Airway epithelial cell (primary cell): ENCODE data around the gene COQ7. TPM values are rescaled to one million over a fixed set of nuclear protein-coding genes. Genes with fewer than 3 reads are reported as not detected.

Experiments used
- total RNA-seq: library from RNA; depleted of rRNA; stranded (reverse); fragments of >200 nt; gene quantifications from 2 replicates; pipeline ENCODE4 v1.2.3, GENCODE V29; 2015

Gene COQ7
- total RNA-seq, result 13.8 and 19.6 TPM in 2 replicates

GRCh38 chr16:19067349-19068236, at the start of gene COQ7:
TSS of gene COQ7 (plus strand) at chr16:19067614. CDS start at chr16:19067665, 51 bp downstream.

GRCh38 chr16:19113577-19114358, 46.4 kb downstream of the COQ7 start, which contains the start of gene ITPRIPL2:
TSS of gene ITPRIPL2 (plus strand) at chr16:19113964. CDS start at chr16:19114462, 498 bp downstream.

Other genes starting within 250 kb of the COQ7 start
- gene SMG1, start 141.2 kb upstream of the COQ7 start, total RNA-seq, result 20.1 and 21.2 TPM in 2 replicates
- gene TMC7, start 83.7 kb upstream of the COQ7 start, total RNA-seq, result 1.8 and 3.2 TPM in 2 replicates
- gene ITPRIPL2, start 46.4 kb downstream of the COQ7 start, total RNA-seq, result 19.8 and 20.0 TPM in 2 replicates
- 0.51 and 3.0 TPM in 2 replicates for gene SYT17, start 100.6 kb downstream of the COQ7 start, total RNA-seq
- gene CLEC19A, start 218.1 kb downstream of the COQ7 start, total RNA-seq, result not detected in 2 replicates